ENCODE data around the gene DLG1.
"Not testable (repeated sequence)": the region's sequence is repeated elsewhere in the genome, so short reads cannot be mapped to it uniquely, and the experiment has no call there.

The DLG1 gene

GRCh38 chr3:197196192-197196591 is 102.2 kb downstream of the DLG1 start:
- Histone ChIP-seq H3K4me1 (ENCODE audit: control insufficient read depth, insufficient read depth, low read depth, low read length) (peaks cover 1% of the 10 kb centered on the region), H4K91ac (ENCODE audit: low read length) (no peak overlapping the region), H3K4me3 (ENCODE audit: insufficient read depth in 1 of 2, low read depth in 1 of 2, low read length in 2 of 2) (no peak overlapping the region), H3K18ac (ENCODE audit: low read depth in 1 of 2, low read length in 2 of 2) (no peak overlapping the region), H2BK15ac (ENCODE audit: low read depth, poor library complexity, severe bottlenecking) (no peak overlapping the region), H2AK5ac (ENCODE audit: low read length, severe bottlenecking) (no peak overlapping the region), H3K27me3 (ENCODE audit: control insufficient read depth in 1 of 2, insufficient read depth in 1 of 2, low read length in 2 of 2) (no peaks in the 10 kb centered on the region), H4K8ac (ENCODE audit: low read length) (no peak overlapping the region), H3K27ac (ENCODE audit: low read length, poor library complexity, severe bottlenecking) (no peak overlapping the region), H3K9me3 (ENCODE audit: control insufficient read depth, low read length) (no peaks in the 10 kb centered on the region), H2BK120ac (ENCODE audit: low read depth, low read length) (no peak overlapping the region), H3K23ac (ENCODE audit: low read length in 2 of 2) (no peak overlapping the region), H3K36me3 (ENCODE audit: control insufficient read depth in 1 of 2, insufficient read depth in 2 of 2, low read depth in 1 of 2, low read length in 2 of 2) (peaks cover 0 to 3% of the 10 kb centered on the region in 2 experiments), H3K9ac (ENCODE audit: low read length) (no peak overlapping the region), H3K4me2 (ENCODE audit: low read length, poor library complexity, severe bottlenecking) (no peak overlapping the region), H2BK5ac (ENCODE audit: low read depth, low read length, poor library complexity, severe bottlenecking) (no peak overlapping the region), H2AFZ (ENCODE audit: low read depth, low read length) (no peak overlapping the region), H3K4ac (ENCODE audit: low read depth in 1 of 2, low read length in 2 of 2) (no peak overlapping the region), H3K79me1 (replicated peaks; ENCODE audit: low read length, poor library complexity, severe bottlenecking) (no peaks in the 10 kb centered on the region), H3K14ac (ENCODE audit: low read length in 2 of 2) (no peak overlapping the region), H2BK12ac (ENCODE audit: low read length in 2 of 2) (no peak overlapping the region)
- 90% methylated on average over 2 of the region's 3 CpGs for WGBS
- no peak for DNase-seq

GRCh38 chr3:197195326-197195725 is 103.1 kb downstream of the DLG1 start:
- H3K36me3 ChIP-seq (ENCODE audit: control insufficient read depth in 1 of 2, insufficient read depth in 2 of 2, low read depth in 1 of 2, low read length in 2 of 2) = peaks cover 0 to 8% of the 10 kb centered on the region in 2 experiments
- H3K27ac ChIP-seq (ENCODE audit: low read length, poor library complexity, severe bottlenecking) = no peak overlapping the region
- H3K27me3 ChIP-seq (ENCODE audit: control insufficient read depth in 1 of 2, insufficient read depth in 1 of 2, low read length in 2 of 2) = no peaks in the 10 kb centered on the region
- no peaks in the 10 kb centered on the region for H3K9me3 ChIP-seq (ENCODE audit: control insufficient read depth, low read length)
- H2AK5ac ChIP-seq (ENCODE audit: low read length, severe bottlenecking) = no peak overlapping the region
- WGBS = no CpG with 5 or more reads among the region's 1 CpG
- no peak overlapping the region for H3K4ac ChIP-seq (ENCODE audit: low read depth in 1 of 2, low read length in 2 of 2)
- H3K23ac ChIP-seq (ENCODE audit: low read length in 2 of 2) = no peak overlapping the region
- no peak overlapping the region for H2BK120ac ChIP-seq (ENCODE audit: low read depth, low read length)
- H3K4me1 ChIP-seq (ENCODE audit: control insufficient read depth, insufficient read depth, low read depth, low read length) = peaks cover 1% of the 10 kb centered on the region
- no peak overlapping the region for H3K4me2 ChIP-seq (ENCODE audit: low read length, poor library complexity, severe bottlenecking)
- H3K9ac ChIP-seq (ENCODE audit: low read length) = no peak overlapping the region
- no peak overlapping the region for H2BK15ac ChIP-seq (ENCODE audit: low read depth, poor library complexity, severe bottlenecking)
- H2BK12ac ChIP-seq (ENCODE audit: low read length in 2 of 2) = no peak overlapping the region
- H4K91ac ChIP-seq (ENCODE audit: low read length) = no peak overlapping the region
- no peak overlapping the region for H3K14ac ChIP-seq (ENCODE audit: low read length in 2 of 2)
- H4K8ac ChIP-seq (ENCODE audit: low read length) = no peak overlapping the region
- H3K4me3 ChIP-seq (ENCODE audit: insufficient read depth in 1 of 2, low read depth in 1 of 2, low read length in 2 of 2) = no peak overlapping the region
- no peak for DNase-seq
- H2AFZ ChIP-seq (ENCODE audit: low read depth, low read length) = no peak overlapping the region
- peaks cover under 1% of the 10 kb centered on the region for H3K79me1 ChIP-seq (replicated peaks; ENCODE audit: low read length, poor library complexity, severe bottlenecking)
- H3K18ac ChIP-seq (ENCODE audit: low read depth in 1 of 2, low read length in 2 of 2) = no peak overlapping the region
- no peak overlapping the region for H2BK5ac ChIP-seq (ENCODE audit: low read depth, low read length, poor library complexity, severe bottlenecking)

DNA sequence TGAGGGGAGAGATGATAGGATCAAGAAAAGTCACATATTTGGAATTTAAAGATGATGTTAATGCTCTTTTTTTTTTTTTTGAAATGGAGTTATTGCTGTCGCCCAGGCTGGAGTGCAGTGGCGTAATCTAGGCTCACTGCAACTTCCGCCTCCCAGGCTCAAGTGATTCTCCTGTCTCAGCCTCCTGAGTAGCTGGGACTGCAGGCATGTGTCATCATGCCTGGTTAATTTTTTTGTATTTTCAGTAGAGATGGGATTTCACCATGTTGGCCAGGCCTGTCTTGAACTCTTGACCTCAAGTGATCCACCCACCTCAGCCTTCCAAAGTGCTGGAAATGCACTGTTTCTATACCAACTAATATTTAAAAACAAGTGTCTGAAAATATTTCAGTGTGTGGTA is 104.7 kb downstream of the DLG1 start:
- H3K14ac ChIP-seq (ENCODE audit: low read length in 2 of 2); DNase-seq; H3K4me1 ChIP-seq (ENCODE audit: control insufficient read depth, insufficient read depth, low read depth, low read length); H3K4me3 ChIP-seq (ENCODE audit: insufficient read depth in 1 of 2, low read depth in 1 of 2, low read length in 2 of 2); H3K18ac ChIP-seq (ENCODE audit: low read depth in 1 of 2, low read length in 2 of 2); H2BK5ac ChIP-seq (ENCODE audit: low read depth, low read length, poor library complexity, severe bottlenecking); H3K36me3 ChIP-seq (ENCODE audit: control insufficient read depth in 1 of 2, insufficient read depth in 2 of 2, low read depth in 1 of 2, low read length in 2 of 2); H3K27me3 ChIP-seq (ENCODE audit: control insufficient read depth in 1 of 2, insufficient read depth in 1 of 2, low read length in 2 of 2); H4K91ac ChIP-seq (ENCODE audit: low read length); H4K8ac ChIP-seq (ENCODE audit: low read length); H2AK5ac ChIP-seq (ENCODE audit: low read length, severe bottlenecking); H3K4ac ChIP-seq (ENCODE audit: low read depth in 1 of 2, low read length in 2 of 2); H3K23ac ChIP-seq (ENCODE audit: low read length in 2 of 2); H3K9me3 ChIP-seq (ENCODE audit: control insufficient read depth, low read length); H3K79me1 ChIP-seq (replicated peaks; ENCODE audit: low read length, poor library complexity, severe bottlenecking); H3K27ac ChIP-seq (ENCODE audit: low read length, poor library complexity, severe bottlenecking); H2BK120ac ChIP-seq (ENCODE audit: low read depth, low read length); H2AFZ ChIP-seq (ENCODE audit: low read depth, low read length); H3K4me2 ChIP-seq (ENCODE audit: low read length, poor library complexity, severe bottlenecking); H2BK12ac ChIP-seq (ENCODE audit: low read length in 2 of 2); H2BK15ac ChIP-seq (ENCODE audit: low read depth, poor library complexity, severe bottlenecking); H3K9ac ChIP-seq (ENCODE audit: low read length): not testable (repeated sequence)
- WGBS = 96% methylated on average over 3 of the region's 3 CpGs

- Histone ChIP-seq H3K79me1 (replicated peaks; ENCODE audit: low read length, poor library complexity, severe bottlenecking) (peaks cover 3% of the 10 kb centered on the region), H2BK15ac (ENCODE audit: low read depth, poor library complexity, severe bottlenecking) (no peak overlapping the region), H3K4me2 (ENCODE audit: low read length, poor library complexity, severe bottlenecking) (no peak overlapping the region), H2AK5ac (ENCODE audit: low read length, severe bottlenecking) (no peak overlapping the region), H3K27me3 (ENCODE audit: control insufficient read depth in 1 of 2, insufficient read depth in 1 of 2, low read length in 2 of 2) (no peaks in the 10 kb centered on the region), H3K36me3 (ENCODE audit: control insufficient read depth in 1 of 2, insufficient read depth in 2 of 2, low read depth in 1 of 2, low read length in 2 of 2) (peaks cover 0 to 9% of the 10 kb centered on the region in 2 experiments), H2AFZ (ENCODE audit: low read depth, low read length) (no peak overlapping the region), H2BK12ac (ENCODE audit: low read length in 2 of 2) (no peak overlapping the region), H3K4me1 (ENCODE audit: control insufficient read depth, insufficient read depth, low read depth, low read length) (peaks cover 1% of the 10 kb centered on the region), H4K8ac (ENCODE audit: low read length) (no peak overlapping the region), H2BK5ac (ENCODE audit: low read depth, low read length, poor library complexity, severe bottlenecking) (no peak overlapping the region), H4K91ac (ENCODE audit: low read length) (no peak overlapping the region), H3K9me3 (ENCODE audit: control insufficient read depth, low read length) (no peaks in the 10 kb centered on the region), H3K23ac (ENCODE audit: low read length in 2 of 2) (no peak overlapping the region), H3K9ac (ENCODE audit: low read length) (no peak overlapping the region), H2BK120ac (ENCODE audit: low read depth, low read length) (no peak overlapping the region), H3K4me3 (ENCODE audit: insufficient read depth in 1 of 2, low read depth in 1 of 2, low read length in 2 of 2) (no peak overlapping the region), H3K4ac (ENCODE audit: low read depth in 1 of 2, low read length in 2 of 2) (no peak overlapping the region), H3K27ac (ENCODE audit: low read length, poor library complexity, severe bottlenecking) (no peak overlapping the region), H3K14ac (ENCODE audit: low read length in 2 of 2) (no peak overlapping the region), H3K18ac (ENCODE audit: low read depth in 1 of 2, low read length in 2 of 2) (no peak overlapping the region)
- no peak for DNase-seq
- 100% methylated on average over 2 of the region's 2 CpGs for WGBS
Measured at GRCh38 chr3:197191897-197192296, 106.5 kb downstream of the DLG1 start.
